HepG2 (cell line): ENCODE results near the gene CELF4.

ENCODE experiments used
- HDAC6 ChIP-seq: fragments of 200-600 bp; sonication (generic); IDR thresholded peaks from 2 replicates; pipeline ENCODE4 v1.7.0; 2017; ENCODE audit warnings: mild to moderate bottlenecking, antibody characterized with exemption, low read length, low read depth
- MYNN ChIP-seq: sonication (generic); formaldehyde crosslinking; IDR thresholded peaks from 2 replicates; pipeline ENCODE4 v1.4.0; 2020; ENCODE audit warnings: mild to moderate bottlenecking, low read depth, missing genetic modification reagents
- TF ChIP-seq, protein P1 (sequence below): sonication (generic); formaldehyde crosslinking; IDR thresholded peaks from 2 replicates; pipeline ENCODE4 v1.4.0; 2020; ENCODE audit warnings: missing genetic modification reagents, borderline replicate concordance
- TF ChIP-seq, protein P2 (sequence below): sonication (generic); formaldehyde crosslinking; IDR thresholded peaks from 2 replicates; pipeline ENCODE4 v1.5.0; 2020; ENCODE audit warnings: mild to moderate bottlenecking, missing genetic modification reagents, moderate library complexity

DNA sequence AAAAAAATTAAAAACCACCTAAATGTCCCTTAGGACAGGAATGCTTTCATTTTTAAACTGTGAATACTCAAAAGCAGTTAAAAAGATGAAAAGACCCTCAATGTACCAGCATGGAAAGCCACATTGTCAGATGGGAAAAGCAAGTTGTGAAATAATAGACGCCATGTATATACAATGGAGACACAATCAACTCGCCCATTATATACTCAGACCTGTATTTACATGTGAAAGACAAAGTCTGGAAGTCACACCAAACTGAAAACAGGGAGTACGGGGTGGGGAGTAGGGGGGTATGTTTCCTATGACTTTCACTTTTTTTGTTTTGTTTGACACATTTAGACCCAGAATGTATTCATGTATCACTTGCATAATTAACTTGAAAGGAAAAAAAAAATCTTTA is 75.6 kb downstream of the CELF4 start:
- TF ChIP-seq MYNN (CRISPR knock-in tag) (no peak), HDAC6 (no peak)
- TF ChIP-seq, protein P1, sequence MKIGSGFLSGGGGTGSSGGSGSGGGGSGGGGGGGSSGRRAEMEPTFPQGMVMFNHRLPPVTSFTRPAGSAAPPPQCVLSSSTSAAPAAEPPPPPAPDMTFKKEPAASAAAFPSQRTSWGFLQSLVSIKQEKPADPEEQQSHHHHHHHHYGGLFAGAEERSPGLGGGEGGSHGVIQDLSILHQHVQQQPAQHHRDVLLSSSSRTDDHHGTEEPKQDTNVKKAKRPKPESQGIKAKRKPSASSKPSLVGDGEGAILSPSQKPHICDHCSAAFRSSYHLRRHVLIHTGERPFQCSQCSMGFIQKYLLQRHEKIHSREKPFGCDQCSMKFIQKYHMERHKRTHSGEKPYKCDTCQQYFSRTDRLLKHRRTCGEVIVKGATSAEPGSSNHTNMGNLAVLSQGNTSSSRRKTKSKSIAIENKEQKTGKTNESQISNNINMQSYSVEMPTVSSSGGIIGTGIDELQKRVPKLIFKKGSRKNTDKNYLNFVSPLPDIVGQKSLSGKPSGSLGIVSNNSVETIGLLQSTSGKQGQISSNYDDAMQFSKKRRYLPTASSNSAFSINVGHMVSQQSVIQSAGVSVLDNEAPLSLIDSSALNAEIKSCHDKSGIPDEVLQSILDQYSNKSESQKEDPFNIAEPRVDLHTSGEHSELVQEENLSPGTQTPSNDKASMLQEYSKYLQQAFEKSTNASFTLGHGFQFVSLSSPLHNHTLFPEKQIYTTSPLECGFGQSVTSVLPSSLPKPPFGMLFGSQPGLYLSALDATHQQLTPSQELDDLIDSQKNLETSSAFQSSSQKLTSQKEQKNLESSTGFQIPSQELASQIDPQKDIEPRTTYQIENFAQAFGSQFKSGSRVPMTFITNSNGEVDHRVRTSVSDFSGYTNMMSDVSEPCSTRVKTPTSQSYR (CRISPR knock-in tag): no peak
- TF ChIP-seq, protein P2, sequence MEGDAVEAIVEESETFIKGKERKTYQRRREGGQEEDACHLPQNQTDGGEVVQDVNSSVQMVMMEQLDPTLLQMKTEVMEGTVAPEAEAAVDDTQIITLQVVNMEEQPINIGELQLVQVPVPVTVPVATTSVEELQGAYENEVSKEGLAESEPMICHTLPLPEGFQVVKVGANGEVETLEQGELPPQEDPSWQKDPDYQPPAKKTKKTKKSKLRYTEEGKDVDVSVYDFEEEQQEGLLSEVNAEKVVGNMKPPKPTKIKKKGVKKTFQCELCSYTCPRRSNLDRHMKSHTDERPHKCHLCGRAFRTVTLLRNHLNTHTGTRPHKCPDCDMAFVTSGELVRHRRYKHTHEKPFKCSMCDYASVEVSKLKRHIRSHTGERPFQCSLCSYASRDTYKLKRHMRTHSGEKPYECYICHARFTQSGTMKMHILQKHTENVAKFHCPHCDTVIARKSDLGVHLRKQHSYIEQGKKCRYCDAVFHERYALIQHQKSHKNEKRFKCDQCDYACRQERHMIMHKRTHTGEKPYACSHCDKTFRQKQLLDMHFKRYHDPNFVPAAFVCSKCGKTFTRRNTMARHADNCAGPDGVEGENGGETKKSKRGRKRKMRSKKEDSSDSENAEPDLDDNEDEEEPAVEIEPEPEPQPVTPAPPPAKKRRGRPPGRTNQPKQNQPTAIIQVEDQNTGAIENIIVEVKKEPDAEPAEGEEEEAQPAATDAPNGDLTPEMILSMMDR (CRISPR knock-in tag): no peak
